T-helper 2 cell treated with Interferon-gamma antibody and Interleukin-4, amounts not matched to agents 100 ng/mL and 5 ng/mL, for 36 hours (primary cell): ENCODE results near the gene INPP5A. TPM values are rescaled to one million over a fixed set of nuclear protein-coding genes. Genes with fewer than 3 reads are reported as not detected.

Experiments used
- intact Hi-C: fragments of 100-400 bp; cut with micrococcal nuclease; formaldehyde crosslinking; loops from one replicate; pipeline ENCODE4 v1.15.1; 2023
- total RNA-seq: library from RNA; stranded (reverse); gene quantifications from 2 replicates; pipeline ENCODE4 v1.2.3, GENCODE V29; 2022

Gene INPP5A
- total RNA-seq, 1 donor from 2014 or later = 11.6 TPM

DNA sequence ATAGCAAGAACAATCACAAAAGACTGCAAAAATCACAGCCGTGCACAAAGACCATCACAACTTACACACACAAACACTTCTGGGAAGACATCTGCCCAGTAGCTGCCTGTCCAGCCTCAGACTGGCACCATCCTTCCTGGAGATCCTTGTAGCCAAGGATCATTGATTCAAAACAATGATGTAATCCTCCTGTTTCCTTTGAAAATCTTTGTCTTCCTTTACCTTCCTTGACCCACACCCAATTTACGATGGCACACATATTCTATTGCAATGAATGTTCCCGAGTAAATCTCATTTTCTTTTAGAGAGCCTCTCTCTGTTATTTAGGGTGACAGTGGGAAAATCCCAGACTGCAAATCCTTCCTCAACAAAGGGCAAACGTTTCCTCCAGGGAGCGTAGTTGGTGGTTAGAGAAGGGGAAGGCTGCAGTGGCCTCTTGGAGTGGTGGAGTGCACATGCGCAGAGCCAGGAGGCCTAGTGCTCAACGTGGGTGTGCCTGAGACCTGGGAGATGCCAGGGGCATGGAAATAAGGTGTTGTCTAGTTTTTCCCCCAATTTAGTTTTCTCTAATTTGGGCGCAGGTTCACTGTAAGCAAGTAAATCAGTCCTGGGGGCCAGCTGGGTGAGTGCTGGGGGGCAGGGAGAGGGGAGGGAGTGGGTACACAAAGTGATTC is 3.1 kb upstream of the INPP5A start:
- intact Hi-C loops = loop anchor here (5.0 kb wide), 1 partner anchor 728 kb away; no protein-coding TSS in a partner anchor

DNA sequence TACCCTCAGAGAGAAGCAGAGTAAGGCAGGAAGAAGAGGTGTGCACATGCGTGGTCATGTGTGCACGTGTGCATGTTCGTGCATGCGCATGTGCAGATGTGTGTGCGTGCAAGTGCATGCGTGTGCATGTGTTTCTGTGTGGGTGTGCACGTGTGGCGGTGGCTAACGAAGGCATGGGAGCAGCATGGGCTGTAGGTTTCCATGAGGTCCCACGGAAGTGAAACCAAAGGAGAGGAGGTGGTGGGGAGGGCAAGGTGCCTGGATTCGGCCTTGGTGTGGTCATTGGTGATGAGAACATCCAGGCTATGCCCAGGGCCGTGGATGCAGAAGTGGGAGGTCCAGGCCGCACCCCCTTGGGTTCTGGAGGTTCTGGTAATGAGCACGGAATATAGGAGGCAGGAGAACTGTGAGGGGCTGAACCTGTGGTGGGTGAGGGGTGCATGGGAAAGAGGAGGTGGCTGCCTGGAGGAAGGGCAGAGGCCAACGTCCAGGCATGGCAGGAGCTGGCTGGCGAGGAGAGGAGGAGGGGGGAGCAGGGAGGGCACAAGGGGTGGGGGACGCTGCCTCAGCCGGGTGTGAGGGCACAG is 2.4 kb upstream of the INPP5A start:
- intact Hi-C loops = loop anchor here (5.0 kb wide), 1 partner anchor 727 kb away; no protein-coding TSS in a partner anchor

DNA sequence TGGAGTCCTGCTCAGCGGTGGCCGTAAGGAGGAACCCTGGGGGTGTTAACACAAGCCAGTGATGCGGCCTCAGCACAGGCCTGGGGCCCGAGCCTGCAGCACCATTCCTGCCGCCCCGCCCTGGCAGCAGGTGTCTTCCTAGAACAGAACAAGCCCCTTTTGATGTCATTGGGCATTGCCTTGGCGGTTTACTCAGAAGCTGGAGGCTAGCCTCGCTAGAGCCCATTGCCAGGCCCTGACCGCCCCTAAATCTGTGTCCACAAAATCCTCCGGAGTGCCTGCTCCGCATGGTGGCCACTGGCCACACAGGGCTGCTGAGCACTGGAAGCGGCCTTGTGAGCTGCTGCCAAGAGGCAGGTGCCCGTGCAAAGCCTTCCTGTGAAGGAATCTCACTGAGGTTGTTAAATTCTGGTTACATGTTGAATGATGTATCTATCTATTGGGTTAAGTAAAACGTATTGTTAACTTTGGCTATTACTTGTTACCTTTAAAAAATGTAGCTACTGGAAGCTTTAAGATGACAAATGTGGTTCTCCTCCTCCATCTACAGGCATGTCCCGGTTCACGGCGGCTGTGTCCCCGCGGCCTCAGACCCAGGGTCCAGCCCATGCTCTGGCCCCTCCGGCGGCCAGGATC is 1.2 kb upstream of the INPP5A start:
- intact Hi-C loops = loop anchor here (2.0 to 5.0 kb wide), 4 partner anchors 140 to 726 kb away; partner anchors contain the start of genes LRRC27, PPP2R2D and PWWP2B

- intact Hi-C loops = loop anchor here (1.0 to 5.0 kb wide), 10 partner anchors 14 to 725 kb away; partner anchors contain the start of genes DPYSL4, LRRC27, PPP2R2D and PWWP2B
These were observed 507 bp upstream of the INPP5A start for GRCh38 chr10:132536877-132537683.

GRCh38 chr10:132538031-132538789 is 623 bp downstream of the INPP5A start:
- intact Hi-C loops = loop anchor here (5.0 kb wide), 1 partner anchor 724 kb away; no protein-coding TSS in a partner anchor

GRCh38 chr10:132538790-132539421 is 1.3 kb downstream of the INPP5A start:
- intact Hi-C loops = loop anchor here (5.0 kb wide), 1 partner anchor 723 kb away; no protein-coding TSS in a partner anchor

DNA sequence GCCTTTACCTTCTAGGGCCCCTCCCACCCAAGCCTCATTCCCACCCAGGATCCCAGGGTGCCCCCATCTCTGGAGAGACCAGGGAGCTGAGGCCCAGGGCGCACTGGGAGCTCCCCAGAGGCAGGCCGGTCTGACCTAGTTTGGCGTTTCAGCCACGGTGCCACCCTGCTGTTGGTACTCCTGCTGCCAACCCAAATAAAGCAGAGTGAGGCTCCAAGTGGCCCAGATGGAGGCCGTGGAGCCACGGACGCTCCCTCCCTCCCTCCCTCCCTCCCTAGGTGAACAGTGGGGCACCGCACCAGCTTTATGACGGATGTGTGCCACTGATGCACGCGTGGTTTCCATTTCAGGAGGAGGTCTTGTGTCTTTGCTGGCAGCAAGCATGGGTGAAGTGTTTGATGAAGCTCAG is 1.8 kb downstream of the INPP5A start:
- intact Hi-C loops = loop anchor here (5.0 kb wide), 1 partner anchor 723 kb away; no protein-coding TSS in a partner anchor

- intact Hi-C loops = loop anchor here (5.0 kb wide), 1 partner anchor 722 kb away; no protein-coding TSS in a partner anchor
These were observed 2.3 kb downstream of the INPP5A start for GRCh38 chr10:132539894-132540293.

DNA sequence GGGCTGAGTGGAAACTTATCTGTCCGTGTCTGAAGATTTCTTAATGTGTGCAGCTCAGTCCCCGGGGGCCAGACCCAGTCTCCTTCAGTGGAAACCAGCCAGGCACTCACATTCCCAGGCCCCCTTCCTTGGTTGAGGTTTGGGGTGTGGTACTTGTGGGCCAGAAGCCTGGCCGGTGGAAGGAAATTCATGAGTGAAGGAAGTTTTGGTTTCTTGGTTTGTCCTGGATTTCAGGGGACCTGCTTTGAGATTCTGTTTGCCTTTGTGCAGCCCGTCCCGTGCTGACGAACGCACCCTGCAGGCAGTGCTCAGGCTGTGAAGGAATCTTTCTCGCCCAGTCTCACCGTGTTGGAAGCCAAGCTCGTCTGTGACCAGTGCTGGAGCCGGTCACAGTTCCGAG is 2.9 kb downstream of the INPP5A start:
- intact Hi-C loops = no loop called here

DNA sequence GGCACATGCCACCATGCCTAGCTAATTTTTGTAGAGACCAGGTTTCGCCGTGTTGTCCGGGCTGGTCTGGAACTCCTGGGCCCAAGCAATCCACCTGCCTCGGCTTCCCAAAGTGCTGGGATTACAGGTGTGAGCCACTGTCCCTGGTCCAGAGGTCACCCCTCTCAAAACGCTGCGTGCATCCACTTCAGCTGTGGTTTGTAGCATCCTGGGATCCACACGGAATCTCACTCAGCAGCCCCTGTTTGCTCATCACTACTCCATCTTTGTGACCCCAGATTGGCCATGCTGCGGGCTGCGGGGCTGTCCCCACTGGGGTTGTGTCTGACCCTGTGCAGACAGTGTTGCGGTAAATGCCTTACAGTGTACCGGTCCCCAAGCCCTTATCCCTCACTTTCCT is 3.5 kb downstream of the INPP5A start:
- intact Hi-C loops = no loop called here

DNA sequence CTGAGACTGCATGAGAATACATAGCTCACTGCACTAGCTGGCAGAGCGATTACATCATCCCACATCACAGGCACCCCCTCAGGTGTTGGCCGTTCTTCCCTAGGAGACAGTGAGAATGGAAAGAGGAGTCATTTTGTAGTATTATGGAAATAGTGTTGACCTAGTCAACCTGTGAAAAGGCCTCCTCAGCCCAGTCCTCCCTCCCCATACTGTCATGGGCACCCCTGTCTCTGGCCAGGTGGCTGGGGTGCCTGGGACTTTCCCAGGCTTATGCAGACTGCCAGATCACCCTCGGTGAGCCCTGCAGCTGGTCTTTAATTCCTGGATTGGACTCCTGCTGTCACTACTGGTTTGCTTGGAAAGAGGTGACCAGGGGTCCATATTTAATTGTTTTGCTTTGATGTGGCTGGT is 4.0 kb downstream of the INPP5A start:
- intact Hi-C loops = no loop called here

- intact Hi-C loops = no loop called here
These were observed 4.6 kb downstream of the INPP5A start for GRCh38 chr10:132542086-132542775.

DNA sequence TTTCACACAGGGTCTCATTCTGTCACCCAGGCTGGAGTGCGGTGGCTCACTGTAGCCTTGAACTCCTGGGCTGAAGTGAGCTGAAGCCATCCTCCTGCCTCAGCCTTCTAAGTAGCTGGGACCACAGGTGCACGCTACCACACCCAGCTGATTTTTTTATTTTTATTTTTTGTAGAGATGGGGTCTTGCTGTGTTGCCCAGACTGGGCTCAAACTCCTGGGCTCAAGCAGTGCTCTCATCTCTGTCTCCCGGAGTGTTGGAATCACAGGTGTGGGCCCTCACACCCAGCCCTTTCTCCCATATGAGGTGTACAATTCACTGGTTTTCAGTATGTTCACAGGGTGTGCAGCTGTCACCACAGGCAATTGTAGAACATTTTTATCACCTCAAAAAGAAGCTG is 5.2 kb downstream of the INPP5A start:
- intact Hi-C loops = no loop called here

DNA sequence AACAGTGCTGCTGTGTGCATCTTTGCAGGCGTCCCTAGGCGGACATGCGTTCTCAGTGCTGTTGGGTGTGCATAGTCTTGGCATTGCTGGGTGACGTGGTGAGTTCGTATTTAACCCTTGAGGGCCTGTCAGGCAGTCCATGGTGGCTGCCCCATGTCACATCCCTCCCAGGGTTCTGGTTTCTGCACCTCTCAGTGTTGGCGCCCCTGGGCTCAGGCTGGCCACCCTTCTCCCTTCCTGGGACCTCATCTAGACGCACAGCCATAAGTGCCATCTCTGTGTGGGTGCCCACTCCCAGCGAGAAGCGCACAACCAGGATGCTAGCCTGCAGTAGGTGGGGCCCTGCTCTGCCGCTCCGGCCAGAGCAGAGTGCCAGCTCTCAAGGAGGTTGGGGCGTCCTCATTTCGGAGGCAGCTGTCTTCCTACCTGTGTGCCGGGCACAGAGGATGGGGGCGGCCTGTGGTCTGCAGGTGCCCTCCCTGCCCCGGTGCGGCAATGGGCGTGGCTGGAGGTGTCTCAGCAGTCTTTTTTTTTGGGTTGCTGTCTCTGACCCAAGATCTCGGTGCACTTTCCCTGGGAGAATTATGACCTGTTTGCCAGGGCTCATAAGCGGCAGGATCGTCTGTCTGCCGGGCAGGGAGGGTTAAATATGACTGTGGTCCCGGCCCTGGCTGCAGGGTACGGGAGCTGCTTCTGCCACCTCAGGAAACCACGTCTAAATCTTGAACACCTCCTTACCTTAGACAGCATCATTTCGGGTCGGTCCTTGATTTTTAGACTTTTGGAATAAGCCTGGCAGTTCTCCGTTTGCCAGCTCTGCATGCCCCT is 6.5 kb downstream of the INPP5A start:
- intact Hi-C loops = no loop called here

DNA sequence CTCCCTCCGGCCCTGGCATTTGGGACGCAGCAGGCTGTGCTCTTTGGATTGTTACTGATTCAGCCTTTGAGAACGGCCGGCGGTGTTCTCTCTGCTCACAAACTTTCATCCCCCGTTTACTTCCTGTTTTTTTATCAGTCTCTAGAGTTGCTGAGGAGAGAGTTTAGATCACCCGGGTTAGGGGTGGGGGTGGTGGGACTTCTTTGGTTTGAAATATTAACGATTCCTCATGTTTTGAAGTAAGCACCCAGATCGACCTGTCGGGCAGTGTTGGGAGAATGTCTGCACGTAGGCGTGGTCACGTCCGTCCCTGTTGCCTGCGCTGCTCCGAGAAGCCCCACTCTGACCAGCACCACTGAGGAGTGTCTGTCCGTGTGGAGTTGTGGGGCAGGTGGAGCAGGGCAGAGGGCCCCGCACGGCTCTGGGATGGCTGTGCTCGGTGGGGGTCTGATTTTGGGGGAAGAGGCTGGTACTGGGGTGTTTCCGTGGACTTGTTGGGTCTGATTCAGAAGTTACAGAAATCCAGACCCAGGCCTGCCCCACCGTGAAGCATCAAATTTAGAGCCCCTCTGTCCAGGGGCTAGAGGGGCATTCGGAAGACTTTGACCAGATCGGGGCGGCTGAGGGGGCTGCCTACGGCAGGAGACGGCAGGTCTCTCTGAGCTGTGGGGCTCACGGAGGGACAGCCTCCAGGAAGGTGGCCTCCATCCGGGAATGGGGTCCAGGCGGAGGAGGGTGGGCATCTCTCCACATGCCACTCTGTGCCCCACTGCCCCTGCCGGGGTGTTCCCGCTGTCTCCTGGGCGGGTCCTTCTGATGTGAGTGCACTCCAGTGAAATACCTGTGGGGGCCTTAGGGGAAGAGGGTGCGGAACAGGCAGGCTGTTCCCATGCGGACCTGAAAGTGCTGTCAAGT is 7.4 kb downstream of the INPP5A start:
- intact Hi-C loops = no loop called here

GRCh38 chr10:132545659-132546367 is 8.2 kb downstream of the INPP5A start:
- intact Hi-C loops = no loop called here
